AG04450 (cell line): ENCODE measurements around the gene LCNL1. TPM values are rescaled to one million over a fixed set of nuclear protein-coding genes. Genes with fewer than 3 reads are reported as not detected.

Experiments used
- CTCF ChIA-PET: fragments of 300-600, 350-600 bp; formaldehyde crosslinking; extraction: SDS; loops from one replicate; lab custom pipeline; 2022; ENCODE audit warnings: antibody characterized with exemption, inconsistent platforms; lab: Charles Lee
- POLR2A ChIA-PET: fragments of 350-600 bp; formaldehyde crosslinking; extraction: SDS; loops from one replicate; lab custom pipeline; 2021; ENCODE audit warnings: antibody characterized with exemption, inconsistent platforms; lab: Yijun Ruan, JAX
- DNase-seq: peaks from one replicate; pipeline ENCODE4 v3.0.0-alpha.2; 2011; ENCODE audit warnings: low read depth, low spot score
- H3K27ac ChIP-seq: one replicate; pipeline ENCODE4 v1.5.1; 2012; ENCODE audit warnings: low read depth, low read length, control low read depth
- H3K27me3 ChIP-seq: one replicate; pipeline ENCODE4 v1.6.0; 2012; ENCODE audit warnings: low read length; ENCODE audit not compliant: control insufficient read depth, insufficient read depth
- H3K4me3 ChIP-seq: 2 replicates; pipeline ENCODE4 v1.5.1; 2011; ENCODE audit warnings: mild to moderate bottlenecking, low read depth, low read length, control low read depth
- H3K9me3 ChIP-seq: 2 replicates; pipeline ENCODE4 v1.5.1; 2012; ENCODE audit warnings: low read length; ENCODE audit not compliant: control insufficient read depth, insufficient read depth
- CTCF ChIP-seq: IDR thresholded peaks from 2 replicates; pipeline ENCODE4 v1.5.1; 2011; ENCODE audit warnings: low read depth, low read length, control low read depth, inconsistent platforms
- polyA plus RNA-seq: library from polyadenylated mRNA; depleted of rRNA; stranded (reverse); fragments of >200 nt; gene quantifications from 2 replicates; pipeline ENCODE4 v1.2.3, GENCODE V29; 2011

The LCNL1 gene
- polyA plus RNA-seq, 1 experiment: 1.5 TPM

GRCh38 chr9:136981588-136982231, 1.1 kb upstream of the LCNL1 start:
- H3K27me3 ChIP-seq: peaks cover 42% of the 10 kb centered on the region
- no peak for TF ChIP-seq CTCF
- H3K9me3 ChIP-seq: no peaks in the 10 kb centered on the region; the same call in 1 of the 2 replicates
- no peak for DNase-seq
- CTCF ChIA-PET: no interaction called here
- H3K4me3 ChIP-seq: no peak overlapping the region
- no peak overlapping the region for H3K27ac ChIP-seq
- POLR2A ChIA-PET: interaction anchor here (1.1 kb wide), 1 partner anchor 135 kb away, joined by 3 read pairs; no protein-coding TSS in a partner anchor

- H3K9me3 ChIP-seq: no peaks in the 10 kb centered on the region; the same call in 1 of the 2 replicates
- no peak overlapping the region for H3K4me3 ChIP-seq
- no peak for DNase-seq
- peaks cover 38% of the 10 kb centered on the region for H3K27me3 ChIP-seq
- TF ChIP-seq CTCF: no peak
- ChIA-PET CTCF (no interaction called here), POLR2A (no interaction called here)
- no peak overlapping the region for H3K27ac ChIP-seq
Measured at GRCh38 chr9:136983167-136983566, 374 bp downstream of the LCNL1 start.

GRCh38 chr9:136983656-136984314, 992 bp downstream of the LCNL1 start:
- Histone ChIP-seq H3K27me3 (peaks cover 38% of the 10 kb centered on the region), H3K4me3 (no peak overlapping the region), H3K27ac (no peak overlapping the region), H3K9me3 (no peaks in the 10 kb centered on the region; the same call in 1 of the 2 replicates)
- ChIA-PET POLR2A (no interaction called here), CTCF (no interaction called here)
- no peak for TF ChIP-seq CTCF
- no peak for DNase-seq

GRCh38 chr9:136984464-136985026, 1.8 kb downstream of the LCNL1 start:
- CTCF ChIA-PET: interaction anchor here (0.5 kb wide), 1 partner anchor 101 kb away, joined by 3 read pairs; no protein-coding TSS in a partner anchor
- TF ChIP-seq CTCF: no peak
- no peak for DNase-seq
- no peaks in the 10 kb centered on the region; the same call in 1 of the 2 replicates for H3K9me3 ChIP-seq
- H3K27ac ChIP-seq: no peak overlapping the region
- peaks cover 42% of the 10 kb centered on the region for H3K27me3 ChIP-seq
- POLR2A ChIA-PET: interaction anchor here (0.6 kb wide), 1 partner anchor 142 kb away, joined by 3 read pairs; the partner anchor contains the start of gene AJM1
- no peak overlapping the region for H3K4me3 ChIP-seq
